RWPE2 (cell line): ENCODE measurements around the gene GLRB.
"Not testable (repeated sequence)": the region's sequence is repeated elsewhere in the genome, so short reads cannot be mapped to it uniquely, and the experiment has no call there.

Experiments
- ATAC-seq: fragments of 200-7000 bp; cut with Tn5 transposase; 3 replicates; pipeline ENCODE4 v1.9.1; 2021; ENCODE audit warnings: low read depth
- DNase-seq: peaks from one replicate; pipeline ENCODE4 v3.0.0-alpha.2; 2020; ENCODE audit warnings: low spot score
- H3K27ac ChIP-seq: fragments of 450-650 bp; 2 replicates; pipeline ENCODE4 v1.5.1; 2017; ENCODE audit warnings: mild to moderate bottlenecking; ENCODE audit not compliant: poor library complexity, severe bottlenecking
- H3K27me3 ChIP-seq: fragments of 250-450 bp; sonication (Bioruptor Pico); 2 replicates; pipeline ENCODE4 v1.5.1; 2021; ENCODE audit warnings: mild to moderate bottlenecking, moderate library complexity; ENCODE audit not compliant: insufficient read depth, poor library complexity, severe bottlenecking
- H3K36me3 ChIP-seq: fragments of 250-450 bp; sonication (Bioruptor Pico); 2 replicates; pipeline ENCODE4 v1.5.1; 2020; ENCODE audit warnings: low read depth, mild to moderate bottlenecking, moderate library complexity
- H3K4me1 ChIP-seq: fragments of 250-450 bp; sonication (Bioruptor Pico); 2 replicates; pipeline ENCODE4 v1.5.1; 2021; ENCODE audit warnings: mild to moderate bottlenecking, moderate library complexity; ENCODE audit not compliant: insufficient read depth, poor library complexity, severe bottlenecking
- H3K4me3 ChIP-seq: fragments of 250-450 bp; sonication (Bioruptor Pico); 2 replicates; pipeline ENCODE4 v1.5.1; 2021; ENCODE audit warnings: mild to moderate bottlenecking, moderate library complexity; ENCODE audit not compliant: severe bottlenecking
- H3K9me3 ChIP-seq: fragments of 250-450 bp; sonication (Bioruptor Pico); 2 replicates; pipeline ENCODE4 v1.5.1; 2021; ENCODE audit warnings: mild to moderate bottlenecking, moderate library complexity; ENCODE audit not compliant: severe bottlenecking
- CTCF ChIP-seq: fragments of 450-650 bp; IDR thresholded peaks from one replicate; pipeline ENCODE4 v1.5.1; 2017; ENCODE audit warnings: mild to moderate bottlenecking, moderate library complexity; ENCODE audit not compliant: poor library complexity, severe bottlenecking

The GLRB gene

GRCh38 chr4:157143369-157143768 lies 67.4 kb downstream of the GLRB start:
- Histone ChIP-seq H3K9me3 (no peaks in the 10 kb centered on the region), H3K27ac (no peak overlapping the region), H3K36me3 (no peaks in the 10 kb centered on the region), H3K4me1 (no peaks in the 10 kb centered on the region), H3K27me3 (no peaks in the 10 kb centered on the region), H3K4me3 (no peak overlapping the region)
- no peak for DNase-seq
- ATAC-seq, result no peak
- TF ChIP-seq CTCF, result no peak

- ATAC-seq, result no peak
- Histone ChIP-seq H3K27ac (no peak overlapping the region), H3K4me1 (no peaks in the 10 kb centered on the region), H3K9me3 (no peaks in the 10 kb centered on the region), H3K27me3 (no peaks in the 10 kb centered on the region), H3K4me3 (no peak overlapping the region), H3K36me3 (no peaks in the 10 kb centered on the region)
- TF ChIP-seq CTCF, result no peak
- no peak for DNase-seq
Measured at GRCh38 chr4:157151711-157152110, 75.8 kb downstream of the GLRB start.

DNA sequence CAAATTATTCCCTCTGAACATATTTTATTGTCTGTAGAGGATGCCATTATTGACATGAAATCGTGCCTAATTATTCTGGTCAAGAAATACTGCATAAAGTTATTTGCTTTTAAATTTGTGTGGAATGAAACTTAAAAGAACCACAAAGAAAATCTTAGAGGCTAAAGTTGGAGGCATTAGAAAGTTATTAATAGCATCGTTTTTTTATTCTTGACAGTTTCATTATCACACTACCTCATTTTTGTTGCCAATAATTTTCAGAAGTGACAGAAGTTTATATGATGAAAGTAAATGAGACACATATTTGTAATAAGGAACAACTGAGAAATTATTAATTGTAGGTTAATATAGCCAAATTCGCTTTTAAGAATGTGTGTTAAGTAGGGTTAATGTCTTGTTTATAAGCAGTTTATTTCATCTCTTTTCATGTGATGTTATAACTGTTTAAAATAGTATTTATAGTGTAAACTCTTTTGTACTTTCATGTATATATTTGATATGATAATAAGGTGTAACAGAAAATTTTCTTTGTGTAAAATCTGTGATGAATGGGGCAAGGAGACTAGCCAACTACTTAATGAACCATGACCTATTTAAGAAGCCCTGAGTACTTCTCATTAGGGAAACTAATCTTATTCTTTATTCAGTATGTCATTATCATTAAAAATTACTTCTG lies 90.1 kb downstream of the GLRB start:
- no peak for DNase-seq
- Histone ChIP-seq H3K9me3 (no peaks in the 10 kb centered on the region), H3K4me3 (no peak overlapping the region), H3K36me3 (no peaks in the 10 kb centered on the region), H3K27me3 (no peaks in the 10 kb centered on the region), H3K27ac (no peak overlapping the region), H3K4me1 (no peaks in the 10 kb centered on the region)
- no peak for TF ChIP-seq CTCF
- ATAC-seq, result no peak

DNA sequence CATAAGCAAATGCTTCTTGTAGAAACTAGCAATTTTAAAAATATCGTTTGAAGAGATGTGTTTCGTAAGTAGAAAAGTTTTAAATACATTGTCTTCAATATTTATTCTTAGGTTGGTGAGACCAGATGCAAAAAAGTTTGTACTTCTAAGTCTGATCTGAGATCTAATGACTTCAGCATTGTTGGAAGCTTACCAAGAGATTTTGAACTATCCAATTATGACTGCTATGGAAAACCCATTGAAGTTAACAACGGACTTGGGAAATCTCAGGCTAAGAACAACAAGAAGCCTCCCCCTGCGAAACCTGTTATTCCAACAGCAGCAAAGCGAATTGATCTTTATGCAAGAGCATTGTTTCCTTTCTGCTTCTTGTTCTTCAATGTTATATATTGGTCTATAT lies 94.4 kb downstream of the GLRB start:
- no peaks in the 10 kb centered on the region for H3K27me3 ChIP-seq
- no peaks in the 10 kb centered on the region for H3K4me1 ChIP-seq
- ATAC-seq (no peak), DNase-seq (no peak)
- H3K9me3 ChIP-seq, result no peaks in the 10 kb centered on the region
- H3K27ac ChIP-seq, result no peak overlapping the region
- H3K36me3 ChIP-seq, result no peaks in the 10 kb centered on the region
- TF ChIP-seq CTCF, result no peak
- no peak overlapping the region for H3K4me3 ChIP-seq

DNA sequence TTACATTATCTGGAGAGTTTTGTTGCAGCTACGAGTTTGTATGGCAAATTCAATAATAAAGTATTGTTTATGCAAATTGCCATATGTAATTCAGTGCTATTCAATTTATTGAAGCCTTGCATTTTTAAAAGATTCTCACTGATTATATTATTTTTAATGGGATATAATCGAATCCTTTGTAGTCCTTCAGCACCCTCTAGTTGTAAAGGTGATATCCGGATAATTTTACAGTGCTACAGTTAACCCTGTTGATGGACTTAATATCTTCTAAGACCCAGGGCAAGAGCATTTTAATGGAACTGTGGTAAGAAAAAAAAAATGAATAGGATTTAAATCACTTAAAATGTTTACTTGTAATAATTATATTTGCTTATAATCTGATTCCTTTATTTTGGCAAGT lies 96.1 kb downstream of the GLRB start:
- DNase-seq (no peak), ATAC-seq (0 out of 3 replicates have a peak, but pooled peaks have one; percentile 51)
- Histone ChIP-seq H3K36me3 (no peaks in the 10 kb centered on the region), H3K27me3 (no peaks in the 10 kb centered on the region), H3K27ac (no peak overlapping the region), H3K4me3 (no peak overlapping the region), H3K4me1 (no peaks in the 10 kb centered on the region), H3K9me3 (no peaks in the 10 kb centered on the region)
- peak; percentile 71 for TF ChIP-seq CTCF

GRCh38 chr4:157180268-157180667 lies 104.3 kb downstream of the GLRB start:
- not testable (repeated sequence) for H3K36me3 ChIP-seq, H3K4me3 ChIP-seq, H3K27ac ChIP-seq, DNase-seq, ATAC-seq, H3K9me3 ChIP-seq, H3K4me1 ChIP-seq, H3K27me3 ChIP-seq
